GM12878 (cell line): ENCODE data around the gene TBL1XR1. TPM values are rescaled to one million over a fixed set of nuclear protein-coding genes. Genes with fewer than 3 reads are reported as not detected.

Experiments
- ATAC-seq: fragments of 200-7000 bp; cut with Tn5 transposase; 3 replicates; pipeline ENCODE4 v1.9.1; 2020; ENCODE audit warnings: mild to moderate bottlenecking, moderate library complexity
- BruUV-seq: library from RNA; stranded (reverse); fragments of 400-500 nt; replicated peaks from 2 replicates; lab custom pipeline; 2021; lab: Mats Ljungman, UMichigan
- CTCF ChIA-PET: fragments of 300-600 bp; sonication (Branson Sonifier 250); formaldehyde crosslinking; extraction: SDS; loops from one replicate; lab custom pipeline; 2021; ENCODE audit warnings: inconsistent platforms; lab: Yijun Ruan, JAX
- POLR2A ChIA-PET: fragments of 350-600 bp; formaldehyde crosslinking; extraction: SDS; loops from one replicate; lab custom pipeline; 2021; ENCODE audit warnings: inconsistent platforms; lab: Charles Lee
- RAD21 ChIA-PET: fragments of 300-600 bp; sonication (Branson Sonifier 250); formaldehyde crosslinking; loops from one replicate; lab custom pipeline; 2023; ENCODE audit warnings: antibody characterized with exemption; ENCODE audit not compliant: unreplicated experiment; lab: Charles Lee
- SMC1A ChIA-PET: fragments of 300-600 bp; sonication (Branson Sonifier 250); formaldehyde crosslinking; loops from one replicate; lab custom pipeline; 2023; ENCODE audit not compliant: unreplicated experiment, uncharacterized antibody; lab: Charles Lee
- DNase-seq: peaks from one replicate; pipeline ENCODE4 v3.0.0-alpha.2; 2011; ENCODE audit warnings: low read depth, low spot score
- FAIRE-seq: peaks from 3 replicates; lab custom pipeline; 2011; peaks lifted over from hg19 to GRCh38; lab: Jason Lieb, UNC
- H2AFZ ChIP-seq: 2 replicates; pipeline ENCODE4 v1.6.0; 2011; ENCODE audit warnings: low read depth, low read length, control low read depth; ENCODE audit not compliant: control insufficient read depth
- H3K27ac ChIP-seq: 2 replicates; pipeline ENCODE4 v1.5.1; 2011; ENCODE audit warnings: control low read depth; ENCODE audit not compliant: control insufficient read depth, insufficient read depth
- H3K27me3 ChIP-seq, 2 experiments: replicated peaks in 1 of 2; 2 replicates each; pipeline versions ENCODE4 v1.6.0 to v1.6.1; 2011; ENCODE audit warnings: low read length in 1 of 2; ENCODE audit not compliant: control insufficient read depth in 2 of 2, insufficient read depth in 2 of 2
- H3K36me3 ChIP-seq, 2 experiments: 2 replicates each; pipeline ENCODE4 v1.5.1; 2011; ENCODE audit warnings: low read length in 1 of 2; ENCODE audit not compliant: control insufficient read depth in 2 of 2, insufficient read depth in 2 of 2
- H3K4me1 ChIP-seq: 2 replicates; pipeline ENCODE4 v1.6.1; 2011; ENCODE audit warnings: mild to moderate bottlenecking, low read length, moderate library complexity, mixed read lengths; ENCODE audit not compliant: control insufficient read depth, insufficient read depth
- H3K4me2 ChIP-seq: 2 replicates; pipeline ENCODE4 v1.6.0; 2011; ENCODE audit warnings: control low read depth; ENCODE audit not compliant: control insufficient read depth, insufficient read depth
- H3K4me3 ChIP-seq: fragments of 200-600 bp; sonication (generic); 2 replicates; pipeline ENCODE4 v1.5.1; 2016
- H3K79me2 ChIP-seq: 2 replicates; pipeline ENCODE4 v1.6.0; 2011; ENCODE audit warnings: low read length; ENCODE audit not compliant: control insufficient read depth, insufficient read depth
- H3K9ac ChIP-seq: 2 replicates; pipeline ENCODE4 v1.8.0; 2011; ENCODE audit warnings: low read length, control low read depth, mixed read lengths; ENCODE audit not compliant: control insufficient read depth, insufficient read depth
- H3K9me3 ChIP-seq: replicated peaks from 3 replicates; pipeline ENCODE4 v1.5.1; 2011; ENCODE audit warnings: mild to moderate bottlenecking, low read length; ENCODE audit not compliant: control insufficient read depth, insufficient read depth
- H4K20me1 ChIP-seq: 2 replicates; pipeline ENCODE4 v1.6.0; 2011; ENCODE audit not compliant: control insufficient read depth, insufficient read depth
- BMI1 ChIP-seq: fragments of 450-650 bp; IDR thresholded peaks from 2 replicates; pipeline ENCODE4 v1.6.1; 2016; ENCODE audit warnings: mild to moderate bottlenecking, moderate library complexity, borderline replicate concordance
- CHD2 ChIP-seq: IDR thresholded peaks from 2 replicates; pipeline ENCODE4 v1.6.1; 2011; ENCODE audit warnings: low read depth, low read length, improper control_type of control experiment, borderline replicate concordance
- CREM ChIP-seq: IDR thresholded peaks from 2 replicates; pipeline ENCODE4 v1.6.1; 2014; ENCODE audit warnings: antibody characterized with exemption, low read depth
- E2F8 ChIP-seq: fragments of 450-650 bp; IDR thresholded peaks from 2 replicates; pipeline ENCODE4 v1.6.1; 2018; ENCODE audit warnings: mild to moderate bottlenecking, low read depth, moderate library complexity; ENCODE audit not compliant: partially characterized antibody
- GABPA ChIP-seq: IDR thresholded peaks from 2 replicates; pipeline ENCODE4 v1.6.1; 2014; ENCODE audit warnings: antibody characterized with exemption, low read depth, mild to moderate bottlenecking, inconsistent platforms
- GATAD2B ChIP-seq: fragments of 450-650 bp; conservative IDR thresholded peaks from 2 replicates; pipeline ENCODE4 v1.6.1; 2017; ENCODE audit warnings: low read depth, mild to moderate bottlenecking, moderate library complexity
- HDGF ChIP-seq: fragments of 450-650 bp; IDR thresholded peaks from 2 replicates; pipeline ENCODE4 v1.6.1; 2016; ENCODE audit warnings: antibody characterized with exemption
- LARP7 ChIP-seq: fragments of 450-650 bp; IDR thresholded peaks from 2 replicates; pipeline ENCODE4 v1.6.1; 2017; ENCODE audit warnings: mild to moderate bottlenecking
- MLLT1 ChIP-seq: fragments of 450-650 bp; IDR thresholded peaks from 2 replicates; pipeline ENCODE4 v1.6.1; 2016; ENCODE audit warnings: mild to moderate bottlenecking
- SP1 ChIP-seq: IDR thresholded peaks from one replicate; pipeline ENCODE4 v1.6.1; 2011; ENCODE audit warnings: low read depth, low read length
- SUPT20H ChIP-seq: IDR thresholded peaks from 2 replicates; pipeline ENCODE4 v1.6.1; 2011; ENCODE audit warnings: low read depth, mild to moderate bottlenecking, low read length, moderate library complexity, borderline replicate concordance; ENCODE audit not compliant: control insufficient read depth
- WRNIP1 ChIP-seq: IDR thresholded peaks from 2 replicates; pipeline ENCODE4 v1.6.1; 2011; ENCODE audit warnings: low read depth, low read length, improper control_type of control experiment, borderline replicate concordance
- ZNF622 ChIP-seq: fragments of 450-650 bp; IDR thresholded peaks from 2 replicates; pipeline ENCODE4 v1.6.1; 2017; ENCODE audit warnings: mild to moderate bottlenecking, inconsistent platforms
- ZNF687 ChIP-seq: fragments of 450-650 bp; IDR thresholded peaks from 2 replicates; pipeline ENCODE4 v1.6.1; 2017; ENCODE audit warnings: mild to moderate bottlenecking, moderate library complexity
- in situ Hi-C: fragments of 300-500 bp; cut with MboI; formaldehyde crosslinking; loops from 9 replicates; pipeline ENCODE4 v1.14.3; 2018; ENCODE audit warnings: mixed read lengths
- intact Hi-C: fragments of 100-400 bp; cut with micrococcal nuclease; formaldehyde crosslinking; loops from one replicate; pipeline ENCODE4 v1.14.2; 2022; ENCODE audit not compliant: unreplicated experiment
- polyA plus RNA-seq, 11 experiments: library from polyadenylated mRNA; depleted of rRNA in 4 of 11; unstranded in 6 of 11; stranded (reverse) in 5 of 11; fragments of >200 nt; fragmentation: Nextera tagmentation in 4 of 11; fragmentation: Illumina TruSeq in 1 of 11; extraction: Ambion mirVana in 4 of 11; extraction: Trizol in 1 of 11; gene quantifications; 1 replicate in 1 of 11; 2 replicates in 10 of 11; pipeline versions ENCODE4 v1.2.1 to v1.2.3, GENCODE V29; 2011 to 2016; ENCODE audit warnings: inconsistent platforms in 2 of 11, missing spikeins in 2 of 11, low read depth in 1 of 11
- total RNA-seq, 4 experiments: library from RNA; depleted of rRNA in 3 of 4; stranded (reverse); fragments of >200 nt in 3 of 4; fragmentation: Illumina TruSeq in 1 of 4; extraction: Trizol in 1 of 4; gene quantifications; 2 replicates each; pipeline versions ENCODE4 v1.2.1 to v1.2.3, GENCODE V29; 2013 to 2021

TBL1XR1 gene
- total and polyA plus RNA-seq, 10 of the 15 experiments (the other 5 are each of a cell fraction or from before 2014, with no cell fraction given): 13.0 to 115 (median 60.4) TPM

GRCh38 chr3:177093966-177094365 is 103.3 kb downstream of the TBL1XR1 start:
- BruUV-seq: no TSS peak
- Histone ChIP-seq H2AFZ (no peak overlapping the region), H3K27me3 (no peaks in the 10 kb centered on the region), H3K4me3 (no peak overlapping the region), H3K9ac (no peak overlapping the region), H3K79me2 (peaks cover 34% of the 10 kb centered on the region), H3K27ac (no peak overlapping the region), H3K4me1 (0 out of 2 replicates have a peak, but pooled peaks cover 4% of the 10 kb centered on the region), H3K4me2 (no peak overlapping the region), H3K36me3 (peaks cover 0 to 2% of the 10 kb centered on the region in 2 experiments; a peak in 1 of 4 replicates), H3K9me3 (peaks cover 10% of the 10 kb centered on the region; the same call in 2 of the 3 replicates), H4K20me1 (no peaks in the 10 kb centered on the region)
- in situ Hi-C loops (no loop called here), intact Hi-C loops (no loop called here)
- ChIA-PET POLR2A (no interaction called here), RAD21 (no interaction called here), CTCF (no interaction called here), SMC1A (no interaction called here)
- ATAC-seq: no peak
- no peak for DNase-seq
- no peak for FAIRE-seq
- TF ChIP-seq BMI1: no peak
- no peak for TF ChIP-seq E2F8
- TF ChIP-seq GATAD2B: no peak
- no peak for TF ChIP-seq GABPA
- no peak for TF ChIP-seq HDGF
- TF ChIP-seq WRNIP1: no peak
- no peak for TF ChIP-seq ZNF622
- TF ChIP-seq ZNF687: no peak
- no peak for TF ChIP-seq CREM
- TF ChIP-seq MLLT1: no peak
- TF ChIP-seq LARP7: no peak
- TF ChIP-seq SUPT20H: no peak
- TF ChIP-seq CHD2: no peak
- no peak for TF ChIP-seq SP1
